Measurements from ENCODE around the gene MYO10.

The MYO10 gene

GRCh38 chr5:16808021-16808420 lies 128.1 kb downstream of the MYO10 start:
- TF ChIP-seq CTCF (IDR thresholded peaks at IDR 0.05; ENCODE audit: unreplicated experiment in 3 of 3): no peak
- Mint-ChIP-seq H3K27ac (peak overlapping the region; percentile 11 to 28 (median 27)), H3K36me3 (ENCODE audit: low read depth) (peaks cover 11% of the 10 kb centered on the region), H3K27me3 (ENCODE audit: low read depth) (peaks cover 6% of the 10 kb centered on the region), H3K4me1 (peaks cover 66% of the 10 kb centered on the region), H3K4me3 (no peak overlapping the region), H3K9me3 (no peaks in the 10 kb centered on the region)

- Mint-ChIP-seq H3K9me3 (no peaks in the 10 kb centered on the region), H3K27me3 (ENCODE audit: low read depth) (peaks cover 6% of the 10 kb centered on the region), H3K4me3 (peak overlapping the region in 1 of 3 experiments; percentile 27), H3K27ac (peak overlapping the region; percentile 11 to 28 (median 27)), H3K36me3 (ENCODE audit: low read depth) (peaks cover 11% of the 10 kb centered on the region), H3K4me1 (peaks cover 61% of the 10 kb centered on the region)
- TF ChIP-seq CTCF (IDR thresholded peaks at IDR 0.05; ENCODE audit: unreplicated experiment in 3 of 3): no peak
Measured at GRCh38 chr5:16807547-16807864, 128.6 kb downstream of the MYO10 start.

- peak overlapping the region; percentile 11 to 28 (median 27) for H3K27ac Mint-ChIP-seq
- no peak for TF ChIP-seq CTCF (IDR thresholded peaks at IDR 0.05; ENCODE audit: unreplicated experiment in 3 of 3)
- H3K36me3 Mint-ChIP-seq (ENCODE audit: low read depth): peaks cover 11% of the 10 kb centered on the region
- H3K27me3 Mint-ChIP-seq (ENCODE audit: low read depth): peaks cover 6% of the 10 kb centered on the region
- H3K4me3 Mint-ChIP-seq: peak overlapping the region in 1 of 3 experiments; percentile 27
- H3K9me3 Mint-ChIP-seq: no peaks in the 10 kb centered on the region
- H3K4me1 Mint-ChIP-seq: peaks cover 57% of the 10 kb centered on the region
Measured at GRCh38 chr5:16806711-16807546, 129.2 kb downstream of the MYO10 start.

- Mint-ChIP-seq H3K4me1 (peaks cover 52% of the 10 kb centered on the region), H3K4me3 (peak overlapping the region in 1 of 3 experiments; percentile 15), H3K9me3 (no peaks in the 10 kb centered on the region), H3K27me3 (ENCODE audit: low read depth) (peaks cover 6% of the 10 kb centered on the region), H3K27ac (peak overlapping the region; percentile 24 to 42 (median 37)), H3K36me3 (ENCODE audit: low read depth) (peaks cover 11% of the 10 kb centered on the region)
- TF ChIP-seq CTCF (IDR thresholded peaks at IDR 0.05; ENCODE audit: unreplicated experiment in 3 of 3): no peak
Measured at GRCh38 chr5:16805486-16805885, 130.6 kb downstream of the MYO10 start.

- no peaks in the 10 kb centered on the region for H3K9me3 Mint-ChIP-seq
- no peak overlapping the region for H3K4me3 Mint-ChIP-seq
- H3K27me3 Mint-ChIP-seq (ENCODE audit: low read depth): peaks cover 6% of the 10 kb centered on the region
- H3K27ac Mint-ChIP-seq: no peak overlapping the region
- peaks cover 7% of the 10 kb centered on the region for H3K36me3 Mint-ChIP-seq (ENCODE audit: low read depth)
- H3K4me1 Mint-ChIP-seq: peaks cover 36% of the 10 kb centered on the region
- TF ChIP-seq CTCF (IDR thresholded peaks at IDR 0.05; ENCODE audit: unreplicated experiment in 3 of 3): no peak
Measured at GRCh38 chr5:16803831-16804230, 132.3 kb downstream of the MYO10 start.

GRCh38 chr5:16800477-16800876 lies 135.6 kb downstream of the MYO10 start:
- peaks cover 7% of the 10 kb centered on the region for H3K36me3 Mint-ChIP-seq (ENCODE audit: low read depth)

More at GRCh38 chr5:16800477-16800876, 135.6 kb downstream of the MYO10 start:
- H3K4me1 Mint-ChIP-seq: peaks cover 13% of the 10 kb centered on the region
- H3K27me3 Mint-ChIP-seq (ENCODE audit: low read depth): peaks cover 6% of the 10 kb centered on the region
- no peaks in the 10 kb centered on the region for H3K9me3 Mint-ChIP-seq
- H3K4me3 Mint-ChIP-seq: no peak overlapping the region
- no peak overlapping the region for H3K27ac Mint-ChIP-seq
- no peak for TF ChIP-seq CTCF (IDR thresholded peaks at IDR 0.05; ENCODE audit: unreplicated experiment in 3 of 3)

Data from nephron (organoid).